Bronchial epithelial cell (primary cell): ENCODE data around the gene SRCIN1. TPM values are rescaled to one million over a fixed set of nuclear protein-coding genes. Genes with fewer than 3 reads are reported as not detected.
"Not testable (repeated sequence)": the region's sequence is repeated elsewhere in the genome, so short reads cannot be mapped to it uniquely, and the experiment has no call there.

Experiments
- DNase-seq: peaks from one replicate; pipeline ENCODE4 v3.0.0-alpha.2; 2010; ENCODE audit warnings: low read depth
- FAIRE-seq: peaks from 2 replicates; lab custom pipeline; 2011; peaks lifted over from hg19 to GRCh38; lab: Jason Lieb, UNC
- H3K27me3 ChIP-seq: 2 replicates; pipeline ENCODE4 v1.5.1; 2011; ENCODE audit warnings: low read length; ENCODE audit not compliant: control insufficient read depth, insufficient read depth
- H3K36me3 ChIP-seq: 2 replicates; pipeline ENCODE4 v1.5.1; 2011; ENCODE audit warnings: low read length; ENCODE audit not compliant: control insufficient read depth, insufficient read depth
- H3K4me3 ChIP-seq: 2 replicates; pipeline ENCODE4 v1.5.1; 2011; ENCODE audit warnings: mild to moderate bottlenecking, low read depth, low read length, control low read depth
- total RNA-seq: library from RNA; depleted of rRNA; stranded (reverse); fragments of >200 nt; gene quantifications from 2 replicates; pipeline ENCODE4 v1.2.1, GENCODE V29; 2014
- TF ChIP-seq, protein P1 (sequence below): IDR thresholded peaks from 2 replicates; pipeline ENCODE4 v1.5.1; 2011; ENCODE audit warnings: mild to moderate bottlenecking, moderate library complexity, low read length, control low read depth, inconsistent platforms; ENCODE audit not compliant: insufficient read depth, severe bottlenecking

The SRCIN1 gene, protein sequence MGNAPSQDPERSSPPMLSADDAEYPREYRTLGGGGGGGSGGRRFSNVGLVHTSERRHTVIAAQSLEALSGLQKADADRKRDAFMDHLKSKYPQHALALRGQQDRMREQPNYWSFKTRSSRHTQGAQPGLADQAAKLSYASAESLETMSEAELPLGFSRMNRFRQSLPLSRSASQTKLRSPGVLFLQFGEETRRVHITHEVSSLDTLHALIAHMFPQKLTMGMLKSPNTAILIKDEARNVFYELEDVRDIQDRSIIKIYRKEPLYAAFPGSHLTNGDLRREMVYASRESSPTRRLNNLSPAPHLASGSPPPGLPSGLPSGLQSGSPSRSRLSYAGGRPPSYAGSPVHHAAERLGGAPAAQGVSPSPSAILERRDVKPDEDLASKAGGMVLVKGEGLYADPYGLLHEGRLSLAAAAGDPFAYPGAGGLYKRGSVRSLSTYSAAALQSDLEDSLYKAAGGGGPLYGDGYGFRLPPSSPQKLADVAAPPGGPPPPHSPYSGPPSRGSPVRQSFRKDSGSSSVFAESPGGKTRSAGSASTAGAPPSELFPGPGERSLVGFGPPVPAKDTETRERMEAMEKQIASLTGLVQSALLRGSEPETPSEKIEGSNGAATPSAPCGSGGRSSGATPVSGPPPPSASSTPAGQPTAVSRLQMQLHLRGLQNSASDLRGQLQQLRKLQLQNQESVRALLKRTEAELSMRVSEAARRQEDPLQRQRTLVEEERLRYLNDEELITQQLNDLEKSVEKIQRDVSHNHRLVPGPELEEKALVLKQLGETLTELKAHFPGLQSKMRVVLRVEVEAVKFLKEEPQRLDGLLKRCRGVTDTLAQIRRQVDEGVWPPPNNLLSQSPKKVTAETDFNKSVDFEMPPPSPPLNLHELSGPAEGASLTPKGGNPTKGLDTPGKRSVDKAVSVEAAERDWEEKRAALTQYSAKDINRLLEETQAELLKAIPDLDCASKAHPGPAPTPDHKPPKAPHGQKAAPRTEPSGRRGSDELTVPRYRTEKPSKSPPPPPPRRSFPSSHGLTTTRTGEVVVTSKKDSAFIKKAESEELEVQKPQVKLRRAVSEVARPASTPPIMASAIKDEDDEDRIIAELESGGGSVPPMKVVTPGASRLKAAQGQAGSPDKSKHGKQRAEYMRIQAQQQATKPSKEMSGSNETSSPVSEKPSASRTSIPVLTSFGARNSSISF
- under 0.01 and 0.64 TPM in 2 replicates for total RNA-seq

GRCh38 chr17:38605841-38606645 lies at the start of gene SRCIN1:
Gene SRCIN1, minus strand, starts transcription at chr17:38605952. Its CDS starts 247 bp downstream, at chr17:38605705.
- Histone ChIP-seq H3K36me3 (no peaks in the 10 kb centered on the region), H3K4me3 (peak within 1 kb of the TSS; percentile 46), H3K27me3 (peaks cover 19% of the 10 kb centered on the region)
- FAIRE-seq (no peak), DNase-seq (no peak)
- TF ChIP-seq, protein P1, sequence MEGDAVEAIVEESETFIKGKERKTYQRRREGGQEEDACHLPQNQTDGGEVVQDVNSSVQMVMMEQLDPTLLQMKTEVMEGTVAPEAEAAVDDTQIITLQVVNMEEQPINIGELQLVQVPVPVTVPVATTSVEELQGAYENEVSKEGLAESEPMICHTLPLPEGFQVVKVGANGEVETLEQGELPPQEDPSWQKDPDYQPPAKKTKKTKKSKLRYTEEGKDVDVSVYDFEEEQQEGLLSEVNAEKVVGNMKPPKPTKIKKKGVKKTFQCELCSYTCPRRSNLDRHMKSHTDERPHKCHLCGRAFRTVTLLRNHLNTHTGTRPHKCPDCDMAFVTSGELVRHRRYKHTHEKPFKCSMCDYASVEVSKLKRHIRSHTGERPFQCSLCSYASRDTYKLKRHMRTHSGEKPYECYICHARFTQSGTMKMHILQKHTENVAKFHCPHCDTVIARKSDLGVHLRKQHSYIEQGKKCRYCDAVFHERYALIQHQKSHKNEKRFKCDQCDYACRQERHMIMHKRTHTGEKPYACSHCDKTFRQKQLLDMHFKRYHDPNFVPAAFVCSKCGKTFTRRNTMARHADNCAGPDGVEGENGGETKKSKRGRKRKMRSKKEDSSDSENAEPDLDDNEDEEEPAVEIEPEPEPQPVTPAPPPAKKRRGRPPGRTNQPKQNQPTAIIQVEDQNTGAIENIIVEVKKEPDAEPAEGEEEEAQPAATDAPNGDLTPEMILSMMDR = peak; percentile 97

GRCh38 chr17:38654411-38655398 lies 49.0 kb upstream of the SRCIN1 start:
- peaks cover 13% of the 10 kb centered on the region for H3K27me3 ChIP-seq
- no peak overlapping the region for H3K4me3 ChIP-seq
- DNase-seq = no peak
- no peak for FAIRE-seq
- TF ChIP-seq, protein P1 = no peak
- no peaks in the 10 kb centered on the region for H3K36me3 ChIP-seq

GRCh38 chr17:38653679-38654078 lies 47.9 kb upstream of the SRCIN1 start:
- TF ChIP-seq, protein P1 = no peak
- Histone ChIP-seq H3K27me3 (peaks cover 11% of the 10 kb centered on the region), H3K4me3 (no peak overlapping the region), H3K36me3 (no peaks in the 10 kb centered on the region)
- FAIRE-seq = no peak
- no peak for DNase-seq

DNA sequence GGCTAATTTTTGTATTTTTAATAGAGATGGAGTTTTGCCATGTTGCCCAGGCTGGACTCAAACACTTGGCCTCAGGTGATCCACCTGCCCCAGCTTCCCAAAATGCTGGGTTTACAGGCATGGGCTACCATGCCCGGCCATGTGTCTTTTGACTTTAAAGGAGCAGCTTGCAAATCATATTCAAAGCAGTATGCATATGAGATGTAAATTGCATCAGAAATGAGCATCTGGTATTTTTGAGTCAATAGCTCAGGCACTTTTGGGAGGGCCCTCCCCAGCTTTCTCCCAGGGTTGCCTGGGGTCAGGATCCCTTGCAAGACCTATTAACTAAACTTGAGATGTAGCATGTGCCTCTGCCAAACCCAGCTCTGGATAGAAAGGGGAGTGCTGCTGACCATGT lies 47.5 kb upstream of the SRCIN1 start:
- peaks cover 11% of the 10 kb centered on the region for H3K27me3 ChIP-seq
- FAIRE-seq = no peak
- no peak overlapping the region for H3K4me3 ChIP-seq
- no peaks in the 10 kb centered on the region for H3K36me3 ChIP-seq
- no peak for DNase-seq
- TF ChIP-seq, protein P1 = no peak

DNA sequence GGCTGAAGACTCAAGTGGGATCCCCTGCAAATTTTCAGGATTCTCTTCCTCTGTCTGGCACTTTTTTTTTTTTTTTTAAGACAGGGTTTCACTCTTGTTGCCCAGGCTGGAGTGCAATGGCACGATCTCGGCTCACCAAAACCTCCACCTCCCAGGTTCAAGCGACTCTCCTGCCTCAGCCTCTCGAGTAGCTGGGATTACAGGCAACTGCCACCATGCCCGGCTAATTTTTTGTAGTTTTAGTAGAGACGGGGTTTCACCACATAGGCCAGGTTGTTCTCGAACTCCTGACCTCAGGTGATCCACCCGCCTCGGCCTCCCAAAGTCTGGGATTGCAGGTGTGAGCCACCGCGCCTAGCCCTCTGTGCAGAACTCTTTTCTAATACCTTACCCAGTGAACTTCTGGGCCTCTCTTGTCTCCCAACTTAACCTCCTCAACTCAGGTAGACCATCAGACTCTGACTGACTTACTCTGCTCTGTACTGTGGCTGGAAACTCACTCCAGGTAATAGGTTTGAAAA lies 45.0 kb upstream of the SRCIN1 start:
- DNase-seq, H3K27me3 ChIP-seq: not testable (repeated sequence)

More for the DNA sequence above, 45.0 kb upstream of the SRCIN1 start:
- FAIRE-seq, H3K4me3 ChIP-seq, H3K36me3 ChIP-seq: not testable (repeated sequence)
